NB4 (cell line): ENCODE results near the gene APOBEC4.

Experiments used
- CTCF ChIP-seq: IDR thresholded peaks from one replicate; pipeline ENCODE4 v1.5.1; 2012; ENCODE audit warnings: low read depth, low read length
- MAX ChIP-seq: IDR thresholded peaks from 2 replicates; pipeline ENCODE4 v1.6.1; 2011; ENCODE audit warnings: low read depth, low read length
- POLR2A ChIP-seq: IDR thresholded peaks from 2 replicates; pipeline ENCODE4 v1.6.1; 2011; ENCODE audit warnings: mild to moderate bottlenecking; ENCODE audit not compliant: insufficient read length; ENCODE audit errors: extremely low read depth

- TF ChIP-seq CTCF (no peak), POLR2A (no peak), MAX (no peak)
Measured at GRCh38 chr1:183611021-183611420, 42.1 kb downstream of the APOBEC4 start.
